HCT116 (cell line): ENCODE data around the gene METTL15.
A peak's percentile ranks its signal among the peaks of the same experiment; 100 is the strongest.

Experiments used
- ATF3 ChIP-seq: IDR thresholded peaks from 2 replicates; pipeline ENCODE4 v1.6.1; 2012
- CTCF ChIP-seq, 3 experiments: fragments of 200-600 bp in 1 of 3; sonication (generic) in 1 of 3; IDR thresholded peaks in 2 of 3; conservative IDR thresholded peaks in 1 of 3; 2 replicates each; pipeline ENCODE4 v1.5.1; 2012 to 2017; ENCODE audit warnings: low read depth in 2 of 3, low read length in 2 of 3, antibody characterized with exemption in 1 of 3, borderline replicate concordance in 1 of 3, control low read depth in 1 of 3, mild to moderate bottlenecking in 1 of 3, mixed read lengths in 1 of 3, mixed run types in 1 of 3, moderate library complexity in 1 of 3; ENCODE audit not compliant: insufficient read depth in 1 of 3
- EGR1 ChIP-seq: IDR thresholded peaks from 2 replicates; pipeline ENCODE4 v1.6.1; 2012; ENCODE audit warnings: low read depth
- EZH2 ChIP-seq: fragments of 200-600 bp; sonication (generic); IDR thresholded peaks from 2 replicates; pipeline ENCODE4 v1.6.1; 2017; ENCODE audit warnings: antibody characterized with exemption, mixed run types
- FOSL1 ChIP-seq: IDR thresholded peaks from 2 replicates; pipeline ENCODE4 v1.6.1; 2012; ENCODE audit warnings: low read depth
- POLR2A ChIP-seq: IDR thresholded peaks from 2 replicates; pipeline ENCODE4 v1.7.0; 2011; ENCODE audit warnings: borderline replicate concordance; ENCODE audit not compliant: insufficient read depth, insufficient read length; ENCODE audit errors: extremely low read depth
- POLR2AphosphoS5 ChIP-seq: IDR thresholded peaks from 2 replicates; pipeline ENCODE4 v1.6.1; 2011; ENCODE audit warnings: mild to moderate bottlenecking, low read depth, low read length, moderate library complexity
- ZNF274 ChIP-seq: fragments of 200-500 bp; sonication (Bioruptor generic); IDR thresholded peaks from 2 replicates; pipeline ENCODE4 v1.6.1; 2014; ENCODE audit warnings: mild to moderate bottlenecking, low read depth, low read length, inconsistent platforms

DNA sequence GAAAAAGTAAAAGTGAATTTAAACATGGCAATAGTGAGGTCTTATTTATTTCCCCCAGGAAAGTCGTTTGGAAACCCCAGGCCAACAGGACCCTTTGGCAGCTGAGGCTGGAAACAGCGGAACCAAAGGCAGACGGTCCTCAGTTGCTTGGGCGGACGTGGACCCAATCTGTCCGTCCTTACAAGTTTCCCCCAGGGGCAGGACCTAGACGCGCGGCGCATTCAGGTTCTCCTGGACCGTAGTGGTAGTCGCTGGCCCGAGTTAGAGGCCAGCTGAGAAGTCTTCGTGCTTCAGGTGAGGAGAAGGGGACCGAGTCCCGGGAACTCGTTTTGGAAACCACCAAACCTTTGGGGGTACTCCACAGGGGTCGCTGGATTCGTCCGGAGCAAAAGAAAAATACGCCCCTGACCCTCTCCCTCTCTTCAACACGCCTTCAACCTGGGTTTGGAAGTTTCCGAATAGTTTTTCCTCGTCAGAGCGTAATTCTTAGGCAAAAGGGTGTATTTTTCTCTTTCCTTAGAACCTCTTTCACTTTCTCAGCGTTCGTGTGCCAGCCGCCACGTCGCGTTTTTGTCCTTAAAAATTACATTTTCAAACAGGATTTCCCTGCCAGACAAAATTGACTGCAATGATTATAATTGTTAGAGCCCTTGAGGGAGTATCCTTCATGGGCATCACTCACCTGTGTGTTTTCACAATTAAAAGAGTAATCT lies 2.1 kb downstream of the METTL15 start:
- TF ChIP-seq CTCF (IDR thresholded peaks at IDR 0.05 in 2 of 3, conservative IDR thresholded peaks at IDR 0.05 in 1 of 3; ENCODE audit: borderline replicate concordance in 1 of 3, insufficient read depth in 1 of 3, low read depth in 2 of 3, low read length in 2 of 3) = no peak
- peak; percentile 88 for TF ChIP-seq POLR2AphosphoS5
- no peak for TF ChIP-seq POLR2A
- TF ChIP-seq EGR1 = no peak
- no peak for TF ChIP-seq EZH2
- no peak for TF ChIP-seq ATF3
- no peak for TF ChIP-seq ZNF274
- no peak for TF ChIP-seq FOSL1
